Tongue (tissue), 2 donors: ENCODE data around the gene KCNN3. TPM values are rescaled to one million over a fixed set of nuclear protein-coding genes. Genes with fewer than 3 reads are reported as not detected.

ENCODE experiments used
- DNase-seq: peaks from one replicate; pipeline ENCODE4 v3.0.0-alpha.2; 2015
- total RNA-seq: library from RNA; depleted of rRNA; stranded (reverse); fragments of >200 nt; gene quantifications from one replicate; pipeline ENCODE4 v1.2.3, GENCODE V29; 2014

The KCNN3 gene
- total RNA-seq, 1 donor from 2014 or later = 10.8 TPM

GRCh38 chr1:154813846-154814505 is 56.1 kb downstream of the KCNN3 start:
- DNase-seq = no peak

GRCh38 chr1:154813300-154813816 is 56.7 kb downstream of the KCNN3 start:
- DNase-seq = peak; percentile 72

GRCh38 chr1:154812877-154813276 is 57.2 kb downstream of the KCNN3 start:
- no peak for DNase-seq

- no peak for DNase-seq
Observed at GRCh38 chr1:154810571-154810970, 59.5 kb downstream of the KCNN3 start.

- DNase-seq = no peak
Observed at GRCh38 chr1:154809436-154810413, 60.4 kb downstream of the KCNN3 start.

GRCh38 chr1:154808909-154809262 is 61.2 kb downstream of the KCNN3 start:
- no peak for DNase-seq

- no peak for DNase-seq
Observed at GRCh38 chr1:154808261-154808908, 61.7 kb downstream of the KCNN3 start.

- no peak for DNase-seq
Observed at GRCh38 chr1:154807048-154807591, 63.0 kb downstream of the KCNN3 start.

GRCh38 chr1:154806333-154806732 is 63.7 kb downstream of the KCNN3 start:
- no peak for DNase-seq

GRCh38 chr1:154802982-154803920 is 66.8 kb downstream of the KCNN3 start:
- peak; percentile 86 for DNase-seq

GRCh38 chr1:154802336-154802969 is 67.6 kb downstream of the KCNN3 start:
- peak; percentile 56 for DNase-seq

GRCh38 chr1:154801234-154802011 is 68.7 kb downstream of the KCNN3 start:
- peak; percentile 94 for DNase-seq

- DNase-seq = no peak
Observed at GRCh38 chr1:154799188-154799587, 70.9 kb downstream of the KCNN3 start.

- no peak for DNase-seq
Observed at GRCh38 chr1:154798645-154799044, 71.4 kb downstream of the KCNN3 start.

GRCh38 chr1:154797175-154797574 is 72.9 kb downstream of the KCNN3 start:
- no peak for DNase-seq

GRCh38 chr1:154796303-154796892 is 73.7 kb downstream of the KCNN3 start:
- DNase-seq = no peak

- no peak for DNase-seq
Observed at GRCh38 chr1:154794608-154795007, 75.5 kb downstream of the KCNN3 start.

GRCh38 chr1:154793685-154794084 is 76.4 kb downstream of the KCNN3 start:
- DNase-seq = no peak

GRCh38 chr1:154792899-154793298 is 77.2 kb downstream of the KCNN3 start:
- no peak for DNase-seq
